Common myeloid progenitor, CD34-positive (primary cell): ENCODE data around the gene PCSK6.
"Not testable (repeated sequence)": the region's sequence is repeated elsewhere in the genome, so short reads cannot be mapped to it uniquely, and the experiment has no call there.

ENCODE experiments used
- CTCF ChIA-PET: fragments of 350-600 bp; sonication (Branson Sonifier 250); formaldehyde crosslinking; loops from one replicate; lab custom pipeline; 2021; ENCODE audit warnings: antibody characterized with exemption; lab: Charles Lee
- POLR2A ChIA-PET: fragments of 350-600 bp; sonication (Branson Sonifier 250); formaldehyde crosslinking; loops from one replicate; lab custom pipeline; 2021; ENCODE audit warnings: antibody characterized with exemption; lab: Charles Lee
- DNase-seq, 3 donors: peaks; one replicate each; pipeline versions ENCODE4 v3.0.0 to v3.0.0-alpha.2; 2013
- H3K27ac ChIP-seq, 2 experiments: 1 replicate in 1 of 2; 2 replicates in 1 of 2; pipeline ENCODE4 v1.7.0; 2013; ENCODE audit warnings: inconsistent platforms in 2 of 2, low read length in 2 of 2, mild to moderate bottlenecking in 2 of 2, low read depth in 1 of 2, moderate library complexity in 1 of 2; ENCODE audit not compliant: severe bottlenecking in 2 of 2, insufficient read depth in 1 of 2, poor library complexity in 1 of 2
- H3K27me3 ChIP-seq, 5 experiments: replicated peaks in 2 of 5; 1 replicate in 3 of 5; 2 replicates in 2 of 5; pipeline versions ENCODE4 v1.6.1 to v1.7.0; 2013; ENCODE audit warnings: low read length in 4 of 5, mild to moderate bottlenecking in 2 of 5, moderate library complexity in 2 of 5, inconsistent platforms in 1 of 5; ENCODE audit not compliant: insufficient read depth in 5 of 5, control insufficient read depth in 4 of 5
- H3K36me3 ChIP-seq, 4 experiments: 1 replicate in 2 of 4; 2 replicates in 2 of 4; pipeline versions ENCODE4 v1.6.1 to v1.7.0; 2013; ENCODE audit warnings: low read length in 3 of 4, control low read depth in 1 of 4, mild to moderate bottlenecking in 1 of 4; ENCODE audit not compliant: control insufficient read depth in 4 of 4, insufficient read depth in 4 of 4
- H3K4me1 ChIP-seq, 4 experiments: 1 replicate in 3 of 4; 2 replicates in 1 of 4; pipeline versions ENCODE4 v1.6.1 to v1.7.1; 2013; ENCODE audit warnings: low read length in 3 of 4, mild to moderate bottlenecking in 3 of 4, control low read depth in 1 of 4, inconsistent platforms in 1 of 4, moderate library complexity in 1 of 4; ENCODE audit not compliant: control insufficient read depth in 4 of 4, insufficient read depth in 4 of 4; ENCODE audit errors: control extremely low read depth in 1 of 4
- H3K4me3 ChIP-seq, 7 experiments: 1 replicate in 4 of 7; 2 replicates in 3 of 7; pipeline versions ENCODE4 v1.5.1 to v1.7.0; 2013; ENCODE audit warnings: mild to moderate bottlenecking in 7 of 7, low read length in 6 of 7, moderate library complexity in 6 of 7, inconsistent platforms in 2 of 7, low read depth in 2 of 7, control low read depth in 1 of 7; ENCODE audit not compliant: insufficient read depth in 4 of 7, control insufficient read depth in 1 of 7; ENCODE audit errors: extremely low read depth in 1 of 7
- H3K9me3 ChIP-seq, 5 experiments: 1 replicate in 4 of 5; 2 replicates in 1 of 5; pipeline versions ENCODE4 v1.6.1 to v1.7.1; 2013; ENCODE audit warnings: low read length in 4 of 5, mild to moderate bottlenecking in 2 of 5, inconsistent platforms in 1 of 5, low read depth in 1 of 5, moderate library complexity in 1 of 5; ENCODE audit not compliant: control insufficient read depth in 4 of 5, insufficient read depth in 2 of 5; ENCODE audit errors: control extremely low read depth in 1 of 5
- whole genome bisulfite sequencing: methylation state at CpG from one replicate; pipeline ENCODE4 v1.1.5; 2013; ENCODE audit not compliant: insufficient coverage; 5-methylcytosine and 5-hydroxymethylcytosine counted together

Gene PCSK6

GRCh38 chr15:101357333-101357732 lies 132.2 kb downstream of the PCSK6 start:
- no peak overlapping the region for H3K27ac ChIP-seq
- no peak overlapping the region for H3K4me3 ChIP-seq
- ChIA-PET CTCF (interaction anchor here (1.0 kb wide), 1 partner anchor 10 kb away, joined by 3 read pairs; no protein-coding TSS in a partner anchor), POLR2A (no interaction called here)
- no peaks in the 10 kb centered on the region for H3K36me3 ChIP-seq
- 91% methylated on average over 15 of the region's 15 CpGs for WGBS
- no peak for DNase-seq
- no peaks in the 10 kb centered on the region for H3K9me3 ChIP-seq
- peaks cover 0 to 12% (median 4%) of the 10 kb centered on the region in 5 experiments for H3K27me3 ChIP-seq
- no peaks in the 10 kb centered on the region for H3K4me1 ChIP-seq

GRCh38 chr15:101356512-101357172 lies 132.9 kb downstream of the PCSK6 start:
- H3K27me3 ChIP-seq, H3K9me3 ChIP-seq, DNase-seq, H3K27ac ChIP-seq, H3K36me3 ChIP-seq, POLR2A ChIA-PET, H3K4me3 ChIP-seq, H3K4me1 ChIP-seq: not testable (repeated sequence)
- CTCF ChIA-PET = interaction anchor here (1.0 kb wide), 1 partner anchor 10 kb away, joined by 3 read pairs; no protein-coding TSS in a partner anchor
- WGBS = 94% methylated on average over 2 of the region's 9 CpGs

- no peak for DNase-seq
- 96% methylated on average over 20 of the region's 23 CpGs for WGBS
- H3K36me3 ChIP-seq = no peaks in the 10 kb centered on the region
- no peaks in the 10 kb centered on the region for H3K4me1 ChIP-seq
- H3K9me3 ChIP-seq = no peaks in the 10 kb centered on the region
- CTCF ChIA-PET = no interaction called here
- peaks cover 0 to 9% (median 4%) of the 10 kb centered on the region in 5 experiments for H3K27me3 ChIP-seq
- H3K4me3 ChIP-seq = no peak overlapping the region
- H3K27ac ChIP-seq = no peak overlapping the region
- POLR2A ChIA-PET = no interaction called here
Measured at GRCh38 chr15:101355678-101356464, 133.6 kb downstream of the PCSK6 start.

GRCh38 chr15:101354891-101355623 lies 134.4 kb downstream of the PCSK6 start:
- Histone ChIP-seq H3K27me3 (peaks cover 0 to 12% (median 4%) of the 10 kb centered on the region in 5 experiments), H3K4me1 (no peaks in the 10 kb centered on the region), H3K27ac (no peak overlapping the region), H3K9me3 (no peaks in the 10 kb centered on the region), H3K4me3 (no peak overlapping the region), H3K36me3 (no peaks in the 10 kb centered on the region)
- ChIA-PET CTCF (no interaction called here), POLR2A (no interaction called here)
- DNase-seq = no peak
- no CpG with 5 or more reads among the region's 5 CpGs for WGBS

DNA sequence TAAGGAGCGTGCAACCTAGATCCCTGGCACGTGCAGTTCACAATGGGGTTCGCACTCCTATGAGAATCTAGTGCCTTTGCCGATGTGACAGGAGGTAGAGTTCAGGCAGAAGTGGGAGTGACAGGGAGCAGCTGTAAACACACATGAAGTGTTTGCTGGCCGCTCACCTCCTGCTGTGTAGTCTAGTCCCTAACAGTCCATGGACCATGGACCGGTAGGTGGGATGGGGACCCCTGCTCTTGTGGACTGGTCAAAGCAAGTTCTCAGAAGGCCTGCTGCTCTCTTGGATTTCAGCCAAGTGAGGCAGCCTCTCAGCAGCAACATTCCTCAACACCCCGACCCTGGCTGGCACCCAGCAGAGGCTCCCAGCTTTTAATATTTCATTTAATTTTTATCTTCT lies 136.3 kb downstream of the PCSK6 start:
- H3K27me3 ChIP-seq = peaks cover 0 to 17% (median 0%) of the 10 kb centered on the region in 5 experiments
- H3K27ac ChIP-seq = no peak overlapping the region
- POLR2A ChIA-PET = no interaction called here
- 97% methylated on average over 6 of the region's 7 CpGs for WGBS
- no peaks in the 10 kb centered on the region for H3K9me3 ChIP-seq
- H3K4me3 ChIP-seq = no peak overlapping the region
- DNase-seq = no peak
- CTCF ChIA-PET = no interaction called here
- H3K36me3 ChIP-seq = no peaks in the 10 kb centered on the region
- no peaks in the 10 kb centered on the region for H3K4me1 ChIP-seq

DNA sequence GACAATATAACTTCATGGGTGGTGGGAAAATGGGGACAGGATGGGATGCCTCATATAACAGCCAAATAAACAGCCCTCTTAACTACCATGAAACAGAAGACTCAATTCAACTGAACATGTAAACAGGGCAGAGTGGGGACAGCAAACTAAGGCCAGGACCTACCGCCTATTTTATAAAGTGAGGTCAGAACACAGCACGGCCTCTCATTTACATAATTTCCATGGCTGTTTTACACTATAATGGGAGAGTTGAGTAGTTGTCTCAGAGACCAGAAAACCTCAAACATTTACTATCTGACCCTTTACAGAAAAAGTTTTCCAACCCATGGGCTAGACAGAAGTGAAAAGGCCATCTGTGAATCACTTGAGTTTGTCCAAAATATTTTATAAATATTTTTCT lies 137.8 kb downstream of the PCSK6 start:
- H3K36me3 ChIP-seq = no peaks in the 10 kb centered on the region
- no peaks in the 10 kb centered on the region for H3K4me1 ChIP-seq
- no CpG with 5 or more reads among the region's 2 CpGs for WGBS
- no peak overlapping the region for H3K27ac ChIP-seq
- ChIA-PET POLR2A (no interaction called here), CTCF (interaction anchor here (0.6 kb wide), 1 partner anchor 9 kb away, joined by 4 read pairs; no protein-coding TSS in a partner anchor)
- peaks cover 2 to 30% (median 3%) of the 10 kb centered on the region in 5 experiments for H3K27me3 ChIP-seq
- no peak for DNase-seq
- no peak overlapping the region for H3K4me3 ChIP-seq
- H3K9me3 ChIP-seq = no peaks in the 10 kb centered on the region
